ENCODE data around the gene TCF15. TPM values are rescaled to one million over a fixed set of nuclear protein-coding genes. Genes with fewer than 3 reads are reported as not detected.
A peak's percentile ranks its signal among the peaks of the same experiment; 100 is the strongest.

Gene TCF15
- total and polyA plus RNA-seq, 2 experiments from 2014 or later, result 3.8 to 4.0 TPM

DNA sequence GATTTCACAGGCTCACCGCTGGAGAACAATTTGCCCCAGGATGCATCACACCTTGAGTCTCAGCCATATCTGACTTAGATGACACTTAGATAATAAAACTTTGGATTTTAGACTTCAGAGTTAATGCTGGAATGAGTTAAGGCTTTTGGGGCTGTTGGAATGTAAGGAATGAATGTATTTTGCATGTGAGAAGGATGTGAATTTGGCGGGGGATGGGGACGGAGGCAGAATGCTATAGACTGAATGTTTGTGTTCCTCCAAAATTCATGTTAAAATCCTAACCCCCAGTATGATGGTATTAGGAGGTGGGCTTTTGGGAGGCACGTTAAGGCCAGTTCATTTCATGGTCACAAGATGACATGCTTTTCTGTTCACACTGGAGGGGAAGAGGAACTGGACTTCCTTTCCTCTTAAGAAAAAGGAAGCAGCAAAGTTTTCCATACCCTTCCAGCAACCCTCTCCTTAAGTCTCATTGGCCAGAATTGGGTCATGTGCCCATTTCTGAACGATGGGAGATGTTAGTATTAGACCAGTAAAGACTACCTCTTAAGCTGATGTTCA, 48.7 kb upstream of the TCF15 start (continued):
- TF ChIP-seq EZH2phosphoT487 (IDR thresholded peaks at IDR 0.05; ENCODE audit: unreplicated experiment), result no peak
- TF ChIP-seq, protein P1, sequence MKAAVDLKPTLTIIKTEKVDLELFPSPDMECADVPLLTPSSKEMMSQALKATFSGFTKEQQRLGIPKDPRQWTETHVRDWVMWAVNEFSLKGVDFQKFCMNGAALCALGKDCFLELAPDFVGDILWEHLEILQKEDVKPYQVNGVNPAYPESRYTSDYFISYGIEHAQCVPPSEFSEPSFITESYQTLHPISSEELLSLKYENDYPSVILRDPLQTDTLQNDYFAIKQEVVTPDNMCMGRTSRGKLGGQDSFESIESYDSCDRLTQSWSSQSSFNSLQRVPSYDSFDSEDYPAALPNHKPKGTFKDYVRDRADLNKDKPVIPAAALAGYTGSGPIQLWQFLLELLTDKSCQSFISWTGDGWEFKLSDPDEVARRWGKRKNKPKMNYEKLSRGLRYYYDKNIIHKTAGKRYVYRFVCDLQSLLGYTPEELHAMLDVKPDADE (IDR thresholded peaks at IDR 0.05), result no peak
- no peak for TF ChIP-seq CREB1 (CRISPR knock-in tag; IDR thresholded peaks at IDR 0.05; ENCODE audit: low read depth)
- no peak for TF ChIP-seq EZH2 (IDR thresholded peaks at IDR 0.05; ENCODE audit: low read depth, unreplicated experiment)
- TF ChIP-seq ZNF114 (CRISPR knock-in tag; IDR thresholded peaks at IDR 0.05), result no peak

DNA sequence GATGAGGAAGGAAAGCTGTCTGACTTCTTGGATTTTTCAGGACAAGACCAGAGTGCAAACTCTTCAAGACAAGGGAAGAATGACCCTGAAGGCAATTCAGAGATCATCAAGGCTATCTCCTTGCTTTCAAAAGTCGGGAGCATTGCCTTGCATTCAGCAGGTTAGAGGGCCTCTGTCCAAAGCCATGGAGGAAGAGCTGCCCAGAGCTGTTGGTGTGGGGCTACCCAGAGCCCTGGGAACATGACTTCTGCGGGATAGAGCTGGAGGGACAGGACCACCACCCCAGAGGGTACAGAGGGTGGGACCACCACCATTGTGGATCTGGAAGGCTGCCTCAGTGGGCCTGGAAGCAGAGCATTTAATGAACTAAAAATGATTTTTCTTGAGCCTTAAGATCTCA, 48.1 kb upstream of the TCF15 start:
- ATAC-seq (peak; percentile 5; the same call in 2 of the 3 replicates), DNase-seq (ENCODE audit: low spot score) (no peak)
- Histone ChIP-seq H4K20me1 (replicated peaks; ENCODE audit: insufficient read depth) (no peaks in the 10 kb centered on the region), H3K27ac (ENCODE audit: low read depth) (peak overlapping the region; percentile 61), H3K9me2 (ENCODE audit: insufficient read depth) (0 out of 2 replicates have a peak, but pooled peaks cover 5% of the 10 kb centered on the region), H3K27me3 (ENCODE audit: insufficient read depth) (peaks cover 38% of the 10 kb centered on the region), H3K4me1 (ENCODE audit: insufficient read depth) (peaks cover 76% of the 10 kb centered on the region), H3K4me3 (no peak overlapping the region), H3K36me3 (ENCODE audit: insufficient read depth) (no peaks in the 10 kb centered on the region), H3K4me2 (peak overlapping the region; percentile 39), H2AFZ (no peak overlapping the region), H3F3A (replicated peaks; ENCODE audit: low read depth) (peaks cover 11% of the 10 kb centered on the region), H3K79me2 (replicated peaks; ENCODE audit: insufficient read depth) (no peaks in the 10 kb centered on the region)
- TF ChIP-seq CREB1 (CRISPR knock-in tag; IDR thresholded peaks at IDR 0.05; ENCODE audit: low read depth), result no peak
- TF ChIP-seq, protein P2, sequence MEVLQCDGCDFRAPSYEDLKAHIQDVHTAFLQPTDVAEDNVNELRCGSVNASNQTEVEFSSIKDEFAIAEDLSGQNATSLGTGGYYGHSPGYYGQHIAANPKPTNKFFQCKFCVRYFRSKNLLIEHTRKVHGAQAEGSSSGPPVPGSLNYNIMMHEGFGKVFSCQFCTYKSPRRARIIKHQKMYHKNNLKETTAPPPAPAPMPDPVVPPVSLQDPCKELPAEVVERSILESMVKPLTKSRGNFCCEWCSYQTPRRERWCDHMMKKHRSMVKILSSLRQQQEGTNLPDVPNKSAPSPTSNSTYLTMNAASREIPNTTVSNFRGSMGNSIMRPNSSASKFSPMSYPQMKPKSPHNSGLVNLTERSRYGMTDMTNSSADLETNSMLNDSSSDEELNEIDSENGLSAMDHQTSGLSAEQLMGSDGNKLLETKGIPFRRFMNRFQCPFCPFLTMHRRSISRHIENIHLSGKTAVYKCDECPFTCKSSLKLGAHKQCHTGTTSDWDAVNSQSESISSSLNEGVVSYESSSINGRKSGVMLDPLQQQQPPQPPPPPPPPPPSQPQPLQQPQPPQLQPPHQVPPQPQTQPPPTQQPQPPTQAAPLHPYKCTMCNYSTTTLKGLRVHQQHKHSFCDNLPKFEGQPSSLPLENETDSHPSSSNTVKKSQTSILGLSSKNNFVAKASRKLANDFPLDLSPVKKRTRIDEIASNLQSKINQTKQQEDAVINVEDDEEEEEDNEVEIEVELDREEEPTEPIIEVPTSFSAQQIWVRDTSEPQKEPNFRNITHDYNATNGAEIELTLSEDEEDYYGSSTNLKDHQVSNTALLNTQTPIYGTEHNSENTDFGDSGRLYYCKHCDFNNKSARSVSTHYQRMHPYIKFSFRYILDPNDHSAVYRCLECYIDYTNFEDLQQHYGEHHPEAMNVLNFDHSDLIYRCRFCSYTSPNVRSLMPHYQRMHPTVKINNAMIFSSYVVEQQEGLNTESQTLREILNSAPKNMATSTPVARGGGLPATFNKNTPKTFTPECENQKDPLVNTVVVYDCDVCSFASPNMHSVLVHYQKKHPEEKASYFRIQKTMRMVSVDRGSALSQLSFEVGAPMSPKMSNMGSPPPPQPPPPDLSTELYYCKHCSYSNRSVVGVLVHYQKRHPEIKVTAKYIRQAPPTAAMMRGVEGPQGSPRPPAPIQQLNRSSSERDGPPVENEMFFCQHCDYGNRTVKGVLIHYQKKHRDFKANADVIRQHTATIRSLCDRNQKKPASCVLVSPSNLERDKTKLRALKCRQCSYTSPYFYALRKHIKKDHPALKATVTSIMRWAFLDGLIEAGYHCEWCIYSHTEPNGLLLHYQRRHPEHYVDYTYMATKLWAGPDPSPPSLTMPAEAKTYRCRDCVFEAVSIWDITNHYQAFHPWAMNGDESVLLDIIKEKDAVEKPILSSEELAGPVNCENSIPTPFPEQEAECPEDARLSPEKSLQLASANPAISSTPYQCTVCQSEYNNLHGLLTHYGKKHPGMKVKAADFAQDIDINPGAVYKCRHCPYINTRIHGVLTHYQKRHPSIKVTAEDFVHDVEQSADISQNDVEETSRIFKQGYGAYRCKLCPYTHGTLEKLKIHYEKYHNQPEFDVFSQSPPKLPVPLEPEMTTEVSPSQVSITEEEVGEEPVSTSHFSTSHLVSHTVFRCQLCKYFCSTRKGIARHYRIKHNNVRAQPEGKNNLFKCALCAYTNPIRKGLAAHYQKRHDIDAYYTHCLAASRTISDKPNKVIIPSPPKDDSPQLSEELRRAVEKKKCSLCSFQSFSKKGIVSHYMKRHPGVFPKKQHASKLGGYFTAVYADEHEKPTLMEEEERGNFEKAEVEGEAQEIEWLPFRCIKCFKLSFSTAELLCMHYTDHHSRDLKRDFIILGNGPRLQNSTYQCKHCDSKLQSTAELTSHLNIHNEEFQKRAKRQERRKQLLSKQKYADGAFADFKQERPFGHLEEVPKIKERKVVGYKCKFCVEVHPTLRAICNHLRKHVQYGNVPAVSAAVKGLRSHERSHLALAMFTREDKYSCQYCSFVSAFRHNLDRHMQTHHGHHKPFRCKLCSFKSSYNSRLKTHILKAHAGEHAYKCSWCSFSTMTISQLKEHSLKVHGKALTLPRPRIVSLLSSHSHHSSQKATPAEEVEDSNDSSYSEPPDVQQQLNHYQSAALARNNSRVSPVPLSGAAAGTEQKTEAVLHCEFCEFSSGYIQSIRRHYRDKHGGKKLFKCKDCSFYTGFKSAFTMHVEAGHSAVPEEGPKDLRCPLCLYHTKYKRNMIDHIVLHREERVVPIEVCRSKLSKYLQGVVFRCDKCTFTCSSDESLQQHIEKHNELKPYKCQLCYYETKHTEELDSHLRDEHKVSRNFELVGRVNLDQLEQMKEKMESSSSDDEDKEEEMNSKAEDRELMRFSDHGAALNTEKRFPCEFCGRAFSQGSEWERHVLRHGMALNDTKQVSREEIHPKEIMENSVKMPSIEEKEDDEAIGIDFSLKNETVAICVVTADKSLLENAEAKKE (CRISPR knock-in tag; IDR thresholded peaks at IDR 0.05), result 0 out of 2 replicates have a peak, but pooled peaks have one; percentile 52
- Mint-ChIP-seq H3K9me3 (0 out of 3 replicates have a peak, but pooled peaks cover 3% of the 10 kb centered on the region), H3K27ac (peak overlapping the region; percentile 88), H3K4me3 (peak overlapping the region; percentile 37; the same call in 2 of the 3 replicates), H3K27me3 (ENCODE audit: insufficient read depth, low read depth, poor library complexity) (peaks cover 26% of the 10 kb centered on the region), H3K4me1 (peaks cover 80% of the 10 kb centered on the region), H3K36me3 (ENCODE audit: low read depth) (no peaks in the 10 kb centered on the region)

Data from GM23338 (cell line).